PC-9 (cell line): ENCODE results near the gene TBC1D22A. TPM values are rescaled to one million over a fixed set of nuclear protein-coding genes. Genes with fewer than 3 reads are reported as not detected.

ENCODE experiments used
- BruUV-seq: library from RNA; stranded (reverse); fragments of 400-500 nt; replicated peaks from 2 replicates; lab custom pipeline; 2021; lab: Mats Ljungman, UMichigan
- CTCF ChIA-PET: fragments of 300-600 bp; sonication (Branson Sonifier 250); formaldehyde crosslinking; loops from one replicate; lab custom pipeline; 2022; ENCODE audit warnings: antibody characterized with exemption; lab: Charles Lee
- POLR2A ChIA-PET: fragments of 300-600 bp; sonication (Branson Sonifier 250); formaldehyde crosslinking; loops from one replicate; lab custom pipeline; 2022; ENCODE audit warnings: antibody characterized with exemption; ENCODE audit not compliant: unreplicated experiment; lab: Charles Lee
- DNase-seq, 2 experiments: peaks; one replicate each; pipeline versions ENCODE4 v3.0.0 to v3.0.0-alpha.2; 2015 to 2022; ENCODE audit warnings: mixed read lengths in 1 of 2
- H2AFZ ChIP-seq: fragments of 200-600 bp; sonication (generic); 2 replicates; pipeline ENCODE4 v1.8.1; 2017; ENCODE audit warnings: antibody characterized with exemption
- H3F3A ChIP-seq: fragments of 200-600 bp; sonication (generic); 2 replicates; pipeline ENCODE4 v1.8.1; 2017; ENCODE audit warnings: antibody characterized with exemption, mild to moderate bottlenecking, low read depth; ENCODE audit not compliant: insufficient read depth
- H3K27ac ChIP-seq: fragments of 200-600 bp; sonication (generic); 2 replicates; pipeline ENCODE4 v1.6.1; 2016; ENCODE audit warnings: mixed run types
- H3K27me3 ChIP-seq: fragments of 200-600 bp; sonication (generic); 2 replicates; pipeline ENCODE4 v1.6.1; 2016; ENCODE audit warnings: low read depth, mixed run types; ENCODE audit not compliant: insufficient read depth
- H3K36me3 ChIP-seq: fragments of 200-600 bp; sonication (generic); 2 replicates; pipeline ENCODE4 v1.6.1; 2016; ENCODE audit warnings: low read depth, mixed run types
- H3K4me1 ChIP-seq: fragments of 200-600 bp; sonication (generic); replicated peaks from 2 replicates; pipeline ENCODE4 v1.6.1; 2016; ENCODE audit warnings: mixed run types; ENCODE audit not compliant: insufficient read depth
- H3K4me2 ChIP-seq: fragments of 200-600 bp; sonication (generic); 2 replicates; pipeline ENCODE4 v1.6.1; 2017; ENCODE audit warnings: mixed run types
- H3K4me3 ChIP-seq: fragments of 200-600 bp; sonication (generic); 2 replicates; pipeline ENCODE4 v1.6.1; 2016; ENCODE audit warnings: mixed run types
- H3K79me2 ChIP-seq: fragments of 200-600 bp; sonication (generic); 2 replicates; pipeline ENCODE4 v1.6.1; 2017; ENCODE audit warnings: low read depth, mixed run types
- H3K9me2 ChIP-seq: fragments of 200-600 bp; sonication (generic); 2 replicates; pipeline ENCODE4 v1.8.1; 2017; ENCODE audit warnings: mild to moderate bottlenecking; ENCODE audit not compliant: insufficient read depth
- H3K9me3 ChIP-seq: fragments of 200-600 bp; sonication (generic); 2 replicates; pipeline ENCODE4 v1.8.1; 2016; ENCODE audit warnings: low read depth; ENCODE audit not compliant: insufficient read depth
- H4K20me1 ChIP-seq: fragments of 200-600 bp; sonication (generic); 2 replicates; pipeline ENCODE4 v1.8.1; 2017; ENCODE audit not compliant: insufficient read depth
- CTCF ChIP-seq: fragments of 200-600 bp; sonication (generic); conservative IDR thresholded peaks from 2 replicates; pipeline ENCODE4 v1.6.1; 2017; ENCODE audit warnings: mixed run types, antibody characterized with exemption, mild to moderate bottlenecking, moderate library complexity
- EZH2 ChIP-seq: fragments of 200-600 bp; sonication (generic); IDR thresholded peaks from 2 replicates; pipeline ENCODE4 v1.8.0; 2017; ENCODE audit warnings: antibody characterized with exemption, low read depth
- intact Hi-C: fragments of 100-400 bp; cut with micrococcal nuclease; formaldehyde crosslinking; loops from one replicate; pipeline ENCODE4 v1.10.0; 2022; ENCODE audit not compliant: unreplicated experiment
- total RNA-seq: library from RNA; stranded (reverse); gene quantifications from 2 replicates; pipeline ENCODE4 v1.2.3, GENCODE V29; 2021

The TBC1D22A gene
- total RNA-seq, 1 experiment from 2014 or later = 40.3 TPM

DNA sequence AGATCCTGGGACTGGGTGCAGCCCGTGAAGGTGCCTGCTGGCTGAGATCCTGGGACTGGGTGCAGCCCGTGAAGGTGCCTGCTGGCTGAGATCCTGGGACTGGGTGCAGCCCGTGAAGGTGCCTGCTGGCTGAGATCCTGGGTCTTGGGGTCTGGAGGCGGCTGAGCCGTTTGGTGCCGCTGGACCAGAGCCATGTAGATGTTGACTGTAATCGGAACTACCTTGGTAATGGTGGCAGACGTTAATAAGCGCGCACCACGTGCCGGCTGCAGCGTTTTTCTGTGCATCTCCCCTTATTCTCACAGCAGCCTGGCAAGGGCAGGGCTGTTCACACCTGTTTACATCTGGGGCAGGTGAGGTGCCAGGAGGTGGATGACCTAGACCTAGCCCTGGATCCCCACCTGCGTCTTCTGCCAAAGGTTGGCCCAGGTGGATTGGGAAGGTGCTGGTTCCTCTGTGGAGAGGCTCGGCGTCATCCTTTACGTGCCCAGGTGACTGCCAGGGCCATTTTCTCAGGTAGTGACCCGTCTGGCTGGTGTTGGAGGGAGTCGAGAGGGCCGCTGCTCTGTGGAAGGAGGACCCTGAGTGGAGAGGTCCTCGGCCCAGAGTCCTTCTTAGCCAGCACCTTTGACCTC, 382.5 kb downstream of the TBC1D22A start:
- Histone ChIP-seq H3K36me3 (no peaks in the 10 kb centered on the region), H3K27me3 (no peaks in the 10 kb centered on the region), H3K4me1 (no peaks in the 10 kb centered on the region), H3K79me2 (no peaks in the 10 kb centered on the region), H3K9me3 (no peaks in the 10 kb centered on the region), H3K27ac (no peak overlapping the region), H3K4me2 (no peak overlapping the region), H2AFZ (no peak overlapping the region), H4K20me1 (peaks cover 22% of the 10 kb centered on the region), H3K4me3 (no peak overlapping the region), H3K9me2 (no peaks in the 10 kb centered on the region), H3F3A (no peaks in the 10 kb centered on the region)
- POLR2A ChIA-PET = no interaction called here
- DNase-seq = no peak
- TF ChIP-seq CTCF (no peak), EZH2 (no peak)
- CTCF ChIA-PET = no interaction called here
- no TSS peak for BruUV-seq
- intact Hi-C loops = no loop called here

DNA sequence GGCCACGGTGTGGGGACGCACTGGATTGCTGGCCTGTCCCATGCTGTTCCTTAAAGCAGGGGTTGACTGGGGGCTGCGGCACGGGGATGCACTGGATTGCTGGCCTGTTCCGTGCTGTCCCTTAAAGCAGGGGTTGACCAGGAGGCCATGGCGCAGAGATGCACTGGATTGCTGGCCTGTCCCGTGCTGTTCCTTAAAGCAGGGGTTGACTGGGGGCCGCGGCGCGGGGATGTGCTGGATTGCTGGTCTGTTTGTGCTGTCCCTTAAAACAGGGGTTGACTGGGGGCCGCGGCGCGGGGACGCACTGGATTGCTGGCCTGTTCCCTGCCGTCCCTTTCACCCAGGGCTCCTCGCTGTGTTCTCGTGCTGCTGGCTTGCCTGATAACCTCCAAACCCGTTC, 383.4 kb downstream of the TBC1D22A start:
- BruUV-seq = no TSS peak
- Histone ChIP-seq H3F3A (no peaks in the 10 kb centered on the region), H3K27ac (no peak overlapping the region), H3K9me3 (no peaks in the 10 kb centered on the region), H3K9me2 (no peaks in the 10 kb centered on the region), H3K27me3 (no peaks in the 10 kb centered on the region), H3K4me1 (no peaks in the 10 kb centered on the region), H3K79me2 (no peaks in the 10 kb centered on the region), H3K4me2 (no peak overlapping the region), H2AFZ (no peak overlapping the region), H3K36me3 (no peaks in the 10 kb centered on the region), H4K20me1 (peaks cover 23% of the 10 kb centered on the region), H3K4me3 (no peak overlapping the region)
- ChIA-PET POLR2A (no interaction called here), CTCF (no interaction called here)
- TF ChIP-seq CTCF (no peak), EZH2 (no peak)
- no peak for DNase-seq
- intact Hi-C loops = no loop called here

- Histone ChIP-seq H3K9me3 (no peaks in the 10 kb centered on the region), H3K9me2 (no peaks in the 10 kb centered on the region), H3K79me2 (no peaks in the 10 kb centered on the region), H4K20me1 (peaks cover 25% of the 10 kb centered on the region), H3K4me2 (no peak overlapping the region), H3F3A (no peaks in the 10 kb centered on the region), H3K36me3 (no peaks in the 10 kb centered on the region), H3K4me3 (no peak overlapping the region), H2AFZ (no peak overlapping the region), H3K27ac (no peak overlapping the region), H3K27me3 (no peaks in the 10 kb centered on the region), H3K4me1 (peaks cover 3% of the 10 kb centered on the region; the same call in 1 of the 2 replicates)
- ChIA-PET CTCF (no interaction called here), POLR2A (no interaction called here)
- no peak for DNase-seq
- no peak for TF ChIP-seq CTCF
- no peak for TF ChIP-seq EZH2
- intact Hi-C loops = no loop called here
- BruUV-seq = no TSS peak
These were observed 383.9 kb downstream of the TBC1D22A start for GRCh38 chr22:47146391-47146790.
